ENCODE results near the gene UAP1L1. TPM values are rescaled to one million over a fixed set of nuclear protein-coding genes. Genes with fewer than 3 reads are reported as not detected.

UAP1L1 gene
- total RNA-seq, 1 experiment from 2014 or later: 6.6 TPM

- no peak overlapping the region for H4K91ac ChIP-seq (ENCODE audit: insufficient read length, low read depth, low read length)
- H3K18ac ChIP-seq (ENCODE audit: insufficient read length, low read depth, low read length): no peak overlapping the region
- no peaks in the 10 kb centered on the region for H3K4me1 ChIP-seq (ENCODE audit: insufficient read depth, low read length)
- H3K9me3 ChIP-seq (ENCODE audit: control insufficient read depth, low read depth, low read length): no peaks in the 10 kb centered on the region
- no peak overlapping the region for H2BK20ac ChIP-seq (ENCODE audit: low read depth, low read length, poor library complexity, severe bottlenecking)
- H3K79me1 ChIP-seq (ENCODE audit: insufficient read depth, low read depth, low read length, poor library complexity, severe bottlenecking): no peaks in the 10 kb centered on the region
- H2BK15ac ChIP-seq (ENCODE audit: low read depth, low read length): no peak overlapping the region
- no peak overlapping the region for H3K9ac ChIP-seq (ENCODE audit: extremely low read depth, insufficient read length, low read length)
- no peak overlapping the region for H2BK120ac ChIP-seq (ENCODE audit: low read depth, low read length, poor library complexity, severe bottlenecking)
- no peak overlapping the region for H2BK5ac ChIP-seq (ENCODE audit: insufficient read length, low read length)
- H2AK5ac ChIP-seq (ENCODE audit: insufficient read length, low read length): no peak overlapping the region
- Mint-ChIP-seq H3K27ac (no peak overlapping the region), H3K27me3 (ENCODE audit: low read depth) (peaks cover 6% of the 10 kb centered on the region), H3K4me1 (peaks cover 17 to 20% of the 10 kb centered on the region in 2 experiments), H3K9me3 (no peaks in the 10 kb centered on the region), H3K36me3 (ENCODE audit: insufficient read depth in 1 of 3, low read depth in 3 of 3) (peaks cover 7 to 12% (median 8%) of the 10 kb centered on the region in 3 experiments; a peak in 6 of 7 replicates), H3K4me3 (peak overlapping the region; percentile 82 to 89; a peak in 4 of 5 replicates)
- H3K14ac ChIP-seq (ENCODE audit: insufficient read depth, low read length): no peak overlapping the region
- WGBS (ENCODE audit: extremely low coverage, insufficient read length, low lambda C conversion rate): no CpG with 5 or more reads among the region's 5 CpGs
- no peak overlapping the region for H4K8ac ChIP-seq (replicated peaks; ENCODE audit: insufficient read length, low read depth, low read length)
- no peak overlapping the region for H3K56ac ChIP-seq (ENCODE audit: insufficient read length, low read depth, low read length)
- no peak for DNase-seq
- no peak overlapping the region for H2AFZ ChIP-seq (ENCODE audit: low read length)
- no peak overlapping the region for H3K4ac ChIP-seq (ENCODE audit: low read depth, low read length)
- H2BK12ac ChIP-seq (ENCODE audit: insufficient read length, low read depth, low read length): no peak overlapping the region
- no peaks in the 10 kb centered on the region for H3K79me2 ChIP-seq (ENCODE audit: insufficient read depth, low read length)
- H3K23ac ChIP-seq (ENCODE audit: insufficient read length, low read depth, low read length): no peak overlapping the region
- no peaks in the 10 kb centered on the region for H4K20me1 ChIP-seq (ENCODE audit: control insufficient read depth, insufficient read depth, insufficient read length)
- no peak overlapping the region for H3K27ac ChIP-seq (ENCODE audit: insufficient read length, low read depth, low read length)
- H4K5ac ChIP-seq (ENCODE audit: insufficient read length, low read depth, low read length): no peak overlapping the region
- no peak overlapping the region for H3T11ph ChIP-seq (ENCODE audit: low read length)
- TF ChIP-seq, protein P1, sequence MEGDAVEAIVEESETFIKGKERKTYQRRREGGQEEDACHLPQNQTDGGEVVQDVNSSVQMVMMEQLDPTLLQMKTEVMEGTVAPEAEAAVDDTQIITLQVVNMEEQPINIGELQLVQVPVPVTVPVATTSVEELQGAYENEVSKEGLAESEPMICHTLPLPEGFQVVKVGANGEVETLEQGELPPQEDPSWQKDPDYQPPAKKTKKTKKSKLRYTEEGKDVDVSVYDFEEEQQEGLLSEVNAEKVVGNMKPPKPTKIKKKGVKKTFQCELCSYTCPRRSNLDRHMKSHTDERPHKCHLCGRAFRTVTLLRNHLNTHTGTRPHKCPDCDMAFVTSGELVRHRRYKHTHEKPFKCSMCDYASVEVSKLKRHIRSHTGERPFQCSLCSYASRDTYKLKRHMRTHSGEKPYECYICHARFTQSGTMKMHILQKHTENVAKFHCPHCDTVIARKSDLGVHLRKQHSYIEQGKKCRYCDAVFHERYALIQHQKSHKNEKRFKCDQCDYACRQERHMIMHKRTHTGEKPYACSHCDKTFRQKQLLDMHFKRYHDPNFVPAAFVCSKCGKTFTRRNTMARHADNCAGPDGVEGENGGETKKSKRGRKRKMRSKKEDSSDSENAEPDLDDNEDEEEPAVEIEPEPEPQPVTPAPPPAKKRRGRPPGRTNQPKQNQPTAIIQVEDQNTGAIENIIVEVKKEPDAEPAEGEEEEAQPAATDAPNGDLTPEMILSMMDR (conservative IDR thresholded peaks at IDR 0.05): no peak
- no peaks in the 10 kb centered on the region for H3K27me3 ChIP-seq (ENCODE audit: insufficient read depth, low read length)
- H3K4me2 ChIP-seq (ENCODE audit: insufficient read depth, insufficient read length, low read length): peak overlapping the region; percentile 79
- H3K23me2 ChIP-seq (ENCODE audit: insufficient read length, low read depth, low read length, poor library complexity, severe bottlenecking): peaks cover 12% of the 10 kb centered on the region
Observed at GRCh38 chr9:137088121-137088520, 10.8 kb downstream of the UAP1L1 start.

Data from H9 (cell line).